NCI-H526 (cell line): ENCODE measurements around the gene OR8D4.
"Not testable (repeated sequence)": the region's sequence is repeated elsewhere in the genome, so short reads cannot be mapped to it uniquely, and the experiment has no call there.

Source experiments
- DNase-seq, 2 experiments: peaks; one replicate each; lab custom pipeline; 2025; lab: John Stamatoyannopoulos, UW

Gene OR8D4

DNA sequence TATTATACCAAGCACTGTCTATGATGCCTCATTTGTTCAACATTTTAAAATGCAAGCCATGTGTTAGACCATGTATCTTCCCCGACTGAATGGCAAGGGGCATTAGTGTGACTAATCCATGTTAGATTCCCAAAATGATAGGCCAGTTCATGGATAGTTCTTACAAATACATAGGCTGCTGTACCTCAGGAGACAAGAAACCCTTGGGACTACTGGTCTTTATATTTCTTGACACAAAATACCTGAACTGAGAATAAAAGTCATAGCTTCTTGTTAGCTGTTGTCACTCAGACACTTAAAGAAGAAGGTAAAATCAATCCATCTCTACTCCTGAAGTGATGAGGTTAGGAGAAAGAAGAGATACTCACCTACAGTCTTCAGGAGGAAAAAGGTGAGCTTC lies at the start of gene OR8D4:
Gene OR8D4, plus strand, starts transcription at position 301 of the 400 bp plus-strand sequence. CDS start 4,265 bp downstream, outside the sequence.
- no peak for DNase-seq

DNA sequence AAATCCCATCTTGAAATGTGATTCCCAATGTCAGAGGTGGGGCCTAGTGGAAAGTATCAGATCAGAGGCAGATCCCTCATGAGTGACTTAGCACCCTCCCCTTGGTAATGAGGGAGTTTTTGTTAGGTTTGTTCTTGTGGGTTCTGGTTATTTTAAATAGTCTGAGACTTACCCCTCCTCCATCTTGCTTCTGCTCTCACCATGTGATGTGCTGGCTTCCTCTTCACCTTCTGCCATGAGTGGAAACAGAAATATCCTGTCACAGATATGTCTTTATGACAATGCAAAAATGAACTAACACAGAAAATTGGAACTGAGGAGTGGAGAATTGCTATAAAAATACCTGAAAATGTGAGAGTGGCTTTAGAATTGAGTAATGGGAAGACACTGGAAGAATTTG lies 49.6 kb upstream of the OR8D4 start:
- no peak for DNase-seq

DNA sequence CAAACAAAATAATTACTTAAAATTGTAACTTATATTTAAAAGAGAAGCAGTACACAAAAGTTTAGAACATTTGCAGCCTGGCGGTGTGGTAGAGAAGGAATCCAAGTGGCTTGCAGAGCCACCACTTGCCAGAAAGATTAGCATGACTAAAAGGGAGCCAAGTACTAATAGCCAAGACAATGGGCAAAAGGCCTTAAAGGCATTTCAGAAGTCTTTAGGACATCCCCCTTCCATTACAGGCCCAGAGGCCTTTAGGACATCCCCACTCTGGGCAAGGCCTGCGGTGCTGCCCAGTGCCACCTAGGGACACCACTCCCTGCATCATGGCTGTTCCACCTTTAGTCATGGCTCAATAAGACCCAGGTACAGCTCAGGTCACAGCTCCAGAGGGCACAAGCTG lies 48.9 kb upstream of the OR8D4 start:
- no peak for DNase-seq

DNA sequence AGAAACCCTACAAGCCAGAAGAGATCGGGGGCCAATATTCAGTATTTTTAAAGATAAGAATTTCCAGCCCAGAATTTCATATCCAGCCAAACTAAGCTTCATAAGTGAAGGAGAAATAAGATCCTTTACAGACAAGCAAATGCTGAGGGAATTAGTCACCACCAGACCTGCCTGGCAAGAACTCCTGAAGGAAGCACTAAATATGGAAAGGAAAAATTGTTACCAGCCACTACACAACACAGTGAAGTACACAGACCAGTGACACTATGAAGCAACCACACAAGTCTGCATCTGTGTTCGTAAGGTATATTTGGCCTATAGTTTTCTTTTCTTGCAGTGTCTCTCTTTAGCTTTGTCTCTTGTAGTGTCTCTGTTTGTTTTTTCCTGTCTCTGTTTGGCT lies 45.5 kb upstream of the OR8D4 start:
- DNase-seq = no peak

DNA sequence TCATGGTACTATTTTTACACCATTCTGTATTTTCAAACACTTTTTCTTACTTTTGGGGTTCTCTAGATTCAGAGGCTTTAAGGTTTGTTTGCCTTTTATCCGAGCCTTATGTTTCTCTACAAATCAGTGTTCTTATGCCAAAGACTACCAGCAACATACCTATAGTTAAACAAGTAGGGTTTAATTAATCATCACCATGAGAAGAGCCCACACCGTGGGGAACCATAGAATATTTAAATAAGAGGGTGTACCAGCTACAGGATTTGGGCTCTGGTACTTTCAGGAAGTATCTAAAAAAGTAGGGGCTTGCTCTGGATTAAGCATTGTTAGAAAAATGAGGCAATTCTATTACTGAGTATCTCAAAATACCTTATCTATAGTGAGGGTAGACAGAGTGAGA lies 42.2 kb upstream of the OR8D4 start:
- no peak for DNase-seq

DNA sequence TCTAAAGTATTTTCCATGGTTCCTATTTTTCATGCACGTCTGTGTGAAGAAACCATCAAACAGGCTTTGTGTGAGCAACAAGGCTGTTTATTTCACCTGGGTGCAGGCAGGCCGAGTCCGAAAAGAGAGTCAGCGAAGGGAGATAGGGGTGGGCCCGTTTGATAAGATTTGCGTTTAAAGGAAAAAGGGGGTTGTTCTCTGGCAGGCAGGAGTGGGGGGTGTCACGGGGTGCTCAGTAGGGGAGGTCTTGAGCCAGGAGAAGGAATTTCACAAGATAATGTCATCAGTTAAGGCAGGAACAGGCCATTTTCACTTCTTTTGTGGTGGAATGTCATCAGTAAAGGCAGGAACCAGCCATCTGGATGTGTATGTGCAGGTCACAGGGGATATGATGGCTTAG lies 36.7 kb upstream of the OR8D4 start:
- not testable (repeated sequence) for DNase-seq

DNA sequence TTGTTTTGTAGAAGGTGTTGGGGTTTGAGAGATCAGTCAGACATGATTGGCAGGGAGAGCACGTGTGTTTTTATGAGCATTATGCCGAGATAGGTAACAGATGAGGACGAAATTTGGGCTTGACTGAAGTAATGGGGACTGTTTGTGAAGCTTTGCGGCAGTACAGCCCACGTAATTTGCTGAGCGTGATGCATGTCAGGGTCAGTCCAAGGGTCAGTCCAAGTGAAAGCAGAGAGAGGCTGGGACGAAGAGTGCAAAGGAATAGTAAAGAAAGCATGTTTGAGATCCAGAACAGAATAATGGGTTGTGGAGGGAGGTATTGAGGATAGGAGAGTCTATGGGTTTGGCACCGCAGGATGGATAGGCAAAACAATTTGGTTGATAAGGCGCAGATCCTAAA lies 34.2 kb upstream of the OR8D4 start:
- not testable (repeated sequence) for DNase-seq

DNA sequence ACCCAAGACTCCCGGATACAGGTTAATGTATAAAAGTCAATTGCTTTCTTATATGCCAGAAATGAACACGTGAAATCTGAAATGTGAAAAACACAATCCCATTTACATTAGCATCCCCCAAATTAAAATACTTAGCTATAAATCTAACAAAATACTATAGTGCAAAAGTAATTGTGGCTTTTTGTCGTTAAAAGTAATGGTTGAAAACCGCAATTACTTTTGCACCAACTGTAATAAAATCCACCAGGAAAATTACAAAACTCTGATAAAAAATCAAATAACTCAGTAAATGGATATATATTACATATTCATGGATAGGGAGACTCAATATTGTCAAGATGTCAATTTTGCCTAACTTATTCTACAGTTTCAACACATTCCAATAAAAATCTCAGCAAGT lies 21.1 kb upstream of the OR8D4 start:
- no peak for DNase-seq

DNA sequence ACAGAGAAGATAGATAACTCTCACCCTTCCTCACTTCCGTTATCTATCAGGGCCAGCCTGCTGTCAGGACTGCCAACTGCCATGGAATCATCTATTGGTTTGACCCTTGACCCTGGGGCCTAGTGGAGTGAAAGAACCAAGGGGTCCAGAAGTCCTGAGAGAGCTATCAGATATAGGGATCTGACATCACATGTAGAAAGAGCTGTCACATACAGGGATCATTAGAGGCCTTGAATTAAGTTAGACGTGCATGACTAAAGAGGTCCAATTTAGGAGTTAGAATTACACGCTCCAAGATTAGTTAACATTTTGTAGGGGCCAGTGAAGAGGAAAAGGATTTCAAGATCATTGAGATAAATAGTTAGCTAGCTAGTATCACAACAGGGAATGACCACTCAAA lies 16.4 kb upstream of the OR8D4 start, which contains the start of gene TMEM225:
Gene TMEM225, minus strand, starts transcription at position 101 of the 400 bp plus-strand sequence. CDS start 245 bp downstream, outside the sequence.
- DNase-seq = no peak

DNA sequence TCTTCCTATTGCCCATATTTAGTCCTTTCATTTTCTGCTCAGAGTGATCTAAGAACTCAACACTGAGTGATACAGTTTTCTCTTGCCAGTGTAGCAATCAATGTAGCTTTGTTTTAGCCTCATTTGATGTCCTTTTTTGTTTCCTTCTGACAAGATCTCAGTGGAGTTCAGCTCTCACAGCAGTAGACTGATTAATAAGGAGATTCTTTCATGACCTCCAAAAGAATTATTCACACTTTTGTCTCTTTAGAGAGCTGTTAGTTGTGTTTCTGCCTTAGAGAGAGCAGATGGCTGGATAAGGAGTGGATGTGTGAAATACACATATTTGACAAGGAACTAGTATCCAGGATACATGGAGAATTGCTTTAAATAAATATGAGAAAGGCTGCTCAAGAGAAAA lies 9.9 kb upstream of the OR8D4 start:
- DNase-seq = no peak

DNA sequence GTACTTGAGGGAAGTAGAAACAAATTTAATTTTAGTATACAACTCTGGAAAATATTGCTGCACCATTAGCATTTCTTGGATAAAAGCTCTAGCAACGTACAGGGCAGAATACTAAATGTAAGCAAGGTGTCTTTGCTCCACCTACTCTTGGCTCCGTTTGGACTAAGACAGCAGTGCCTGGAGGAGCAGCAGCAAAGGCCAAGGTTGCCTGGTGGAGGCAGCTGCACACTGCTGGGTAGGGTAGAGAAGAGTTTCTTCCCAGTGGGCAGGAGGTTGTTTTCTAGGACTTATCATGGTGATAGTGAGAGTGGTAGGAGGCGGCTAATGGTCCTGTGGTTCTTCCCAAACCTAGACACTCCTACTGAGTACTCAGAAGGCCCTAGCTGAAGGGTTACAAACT lies 2.2 kb upstream of the OR8D4 start:
- DNase-seq = no peak

DNA sequence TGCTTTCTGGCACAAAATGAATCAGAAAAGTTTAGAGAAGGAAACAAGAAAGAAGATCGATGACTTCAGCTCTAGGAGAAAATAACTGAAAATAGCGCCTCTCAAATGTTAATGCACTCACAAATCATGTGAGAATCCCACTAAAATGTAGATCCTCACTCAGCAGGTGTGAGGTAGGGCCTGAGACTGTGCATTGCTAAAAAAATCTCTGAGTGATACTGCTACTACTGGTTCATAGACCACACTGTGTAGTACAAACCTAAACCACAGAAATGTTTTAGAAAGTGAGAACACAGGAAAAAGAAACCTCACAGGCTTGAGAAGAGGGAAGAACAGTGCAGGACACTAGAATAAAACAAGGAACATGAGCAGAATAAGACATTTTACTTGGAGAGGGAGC lies 2.0 kb downstream of the OR8D4 start:
- no peak for DNase-seq

DNA sequence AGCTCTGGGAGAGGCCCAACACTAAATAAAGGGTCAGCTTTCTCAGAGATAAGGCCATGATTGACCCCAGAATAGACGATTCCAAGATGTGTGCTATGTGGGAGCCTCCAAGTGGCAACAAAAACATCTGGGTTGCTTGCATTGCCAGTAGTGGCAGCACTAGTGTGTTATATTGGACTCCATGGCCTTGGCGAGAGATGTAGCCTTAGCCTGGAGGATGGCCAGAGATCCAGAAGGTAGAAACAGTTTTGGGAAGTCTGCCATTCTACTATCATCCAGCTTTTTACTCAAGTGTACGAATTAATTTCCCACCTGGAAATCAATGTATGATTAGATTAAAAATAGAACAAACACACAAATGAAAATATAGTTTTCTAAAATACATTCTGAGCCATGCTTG lies 3.0 kb downstream of the OR8D4 start:
- DNase-seq = no peak

DNA sequence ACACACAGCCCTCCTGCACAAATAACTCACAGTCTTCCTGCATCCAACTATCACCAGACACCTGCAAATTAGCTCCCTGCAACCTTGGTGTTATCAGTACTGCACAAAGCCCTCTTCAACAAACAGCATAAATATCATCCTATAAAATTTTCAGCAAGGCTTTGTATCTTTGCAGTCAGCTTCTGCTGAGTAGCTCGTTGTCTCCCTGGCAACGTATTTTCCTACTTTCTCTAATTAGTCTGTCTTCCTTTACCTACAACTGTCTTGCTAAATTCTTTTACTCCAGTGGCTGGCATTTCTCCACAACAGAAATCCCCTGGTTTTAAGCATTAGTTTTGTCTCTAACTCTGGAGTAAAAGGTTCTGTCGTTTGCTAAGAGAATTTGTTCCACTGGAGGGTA lies 3.9 kb downstream of the OR8D4 start:
- peak; percentile 50 to 57 for DNase-seq

DNA sequence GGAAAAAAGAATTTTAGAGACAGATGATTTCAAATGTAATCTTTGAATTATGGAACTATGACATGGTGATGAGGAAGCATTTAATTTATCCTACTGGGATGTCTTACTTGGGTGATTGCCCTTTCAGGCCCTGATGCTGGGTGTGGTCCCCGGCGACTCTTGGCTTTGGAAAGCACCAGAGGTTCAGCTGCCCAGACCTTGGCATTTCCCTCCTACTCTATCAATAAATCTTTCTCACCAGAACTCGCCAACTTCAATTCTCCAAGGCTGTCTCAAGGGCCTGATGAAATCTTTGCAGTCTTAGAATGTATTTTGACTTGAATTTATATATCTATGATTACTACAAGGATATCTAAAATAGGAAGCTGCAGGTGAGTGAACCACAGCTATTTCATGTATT lies 19.0 kb downstream of the OR8D4 start:
- DNase-seq = no peak

DNA sequence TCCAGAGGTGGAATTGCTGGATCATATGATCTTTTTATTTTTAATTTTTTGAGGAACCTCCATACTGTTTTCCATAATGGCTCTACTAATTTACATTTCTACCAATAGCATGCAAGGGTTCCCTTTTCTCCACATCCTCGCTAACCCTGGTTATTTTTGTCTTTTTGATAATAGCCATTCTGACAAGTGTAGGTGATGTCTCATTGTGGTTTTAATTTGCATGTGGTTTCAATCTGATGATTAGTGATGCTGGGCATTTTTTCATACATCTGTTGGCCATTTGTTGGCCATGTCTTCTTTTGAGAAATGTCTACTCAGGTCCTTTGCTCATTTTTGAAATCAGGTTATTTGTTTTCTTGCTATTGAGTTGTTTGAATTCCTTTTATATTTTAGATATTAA lies 22.1 kb downstream of the OR8D4 start:
- peak; percentile 63 to 84 for DNase-seq

DNA sequence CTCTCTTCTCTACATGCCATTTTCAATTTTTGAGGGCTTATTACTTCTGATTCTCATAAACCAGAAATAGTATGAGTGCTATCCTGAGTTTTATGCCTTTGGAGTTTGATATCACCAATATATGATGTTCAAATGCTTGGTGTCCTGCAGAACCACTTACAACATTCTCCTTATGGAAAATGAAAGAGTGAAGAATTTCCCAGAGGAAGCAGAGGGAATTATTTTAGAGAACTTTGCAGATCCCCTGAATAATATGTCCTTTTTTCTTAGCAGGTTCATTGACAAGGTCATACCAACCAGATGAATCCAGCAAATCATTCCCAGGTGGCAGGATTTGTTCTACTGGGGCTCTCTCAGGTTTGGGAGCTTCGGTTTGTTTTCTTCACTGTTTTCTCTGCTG lies 37.4 kb downstream of the OR8D4 start, which contains the start of gene OR4D5:
Gene OR4D5, plus strand, starts transcription at position 301 of the 400 bp plus-strand sequence. Its CDS starts 0 bp downstream, at position 301.
- DNase-seq = no peak

DNA sequence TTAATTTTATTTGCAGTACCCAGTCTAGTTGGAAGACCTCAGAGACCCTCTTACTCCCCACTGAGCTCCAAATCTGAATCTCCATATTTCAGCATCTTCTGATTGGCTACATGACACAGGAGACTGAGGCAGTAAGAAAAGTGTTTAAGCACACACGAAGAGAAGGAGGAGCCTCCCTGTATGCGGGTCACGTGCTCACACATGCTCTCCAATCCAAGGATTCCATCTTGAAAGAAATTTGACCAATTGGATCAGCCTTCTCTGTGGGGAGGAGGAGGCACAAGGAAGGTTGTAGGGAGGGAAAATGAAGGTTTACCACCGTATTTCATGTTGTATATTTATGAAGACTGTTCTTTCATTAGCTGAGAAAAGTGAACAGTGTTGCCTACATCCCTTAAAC lies 40.4 kb downstream of the OR8D4 start:
- no peak for DNase-seq

DNA sequence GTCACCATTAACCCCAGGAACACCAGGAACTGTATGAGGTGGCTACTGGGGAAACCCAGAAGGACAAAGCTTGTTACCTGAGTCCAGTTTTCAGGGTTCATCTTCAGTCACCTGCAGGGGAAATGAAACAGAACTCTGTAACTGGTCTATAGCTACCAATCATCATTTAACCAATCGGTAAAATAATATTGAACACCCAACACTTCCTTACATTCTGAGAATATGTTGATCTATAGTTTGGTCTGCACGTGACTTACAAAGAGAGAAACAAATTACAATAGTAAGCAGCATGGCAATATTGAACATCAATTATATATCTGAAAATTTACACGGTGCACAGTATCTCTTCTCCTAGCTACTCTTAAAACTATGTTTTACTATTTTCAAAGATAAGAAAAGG lies 41.8 kb downstream of the OR8D4 start, which contains the start of gene OR6T1:
Gene OR6T1, minus strand, starts transcription at position 101 of the 400 bp plus-strand sequence. Its CDS starts 0 bp downstream, at position 101.
- DNase-seq = no peak

DNA sequence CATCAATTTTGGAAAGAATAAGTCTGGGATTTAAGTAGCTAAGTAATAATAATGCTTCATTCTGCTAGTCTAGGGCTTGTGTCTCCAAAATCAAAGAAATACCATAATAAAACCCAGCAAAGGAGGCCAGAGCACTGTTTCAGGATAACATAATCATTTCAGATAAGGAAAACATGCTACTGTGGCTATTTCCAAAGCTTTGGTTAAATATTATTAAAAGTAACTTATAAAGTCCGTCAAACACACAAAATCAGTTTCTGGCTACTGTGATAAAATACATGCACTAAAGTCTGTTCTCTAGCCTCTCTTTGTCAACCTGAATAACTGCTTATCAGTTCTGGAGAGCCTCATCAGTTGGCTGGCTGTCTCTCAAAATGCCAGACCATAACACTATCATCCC lies 43.2 kb downstream of the OR8D4 start:
- no peak for DNase-seq

DNA sequence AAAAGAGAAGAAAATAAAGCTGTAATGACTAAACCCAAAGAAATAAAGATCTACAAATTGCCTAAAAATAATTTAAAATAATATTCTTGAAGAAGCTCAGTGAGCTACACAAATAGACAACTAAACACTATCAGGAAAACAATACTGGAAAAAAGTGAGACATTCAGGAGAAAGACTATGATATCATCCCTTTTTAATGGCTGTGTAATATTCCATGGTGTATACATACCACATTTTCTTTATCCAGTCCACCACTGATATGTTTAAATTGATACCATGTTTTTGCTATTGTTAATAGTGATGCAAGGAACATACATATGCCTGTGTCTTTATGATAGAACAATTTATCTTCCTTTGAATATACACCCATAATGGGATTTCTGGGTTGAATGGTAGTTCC lies 54.8 kb downstream of the OR8D4 start:
- DNase-seq = no peak
